Breast epithelium (tissue), 4 donors: ENCODE measurements around the gene TREML2. TPM values are rescaled to one million over a fixed set of nuclear protein-coding genes. Genes with fewer than 3 reads are reported as not detected.

Experiments used
- DNase-seq, 2 donors: peaks; one replicate each; pipeline ENCODE4 v3.0.0-alpha.2; 2019; ENCODE audit warnings: low spot score in 2 of 2
- H3K27ac ChIP-seq, 2 donors: fragments of 200-600 bp; sonication (generic) in 1 of 2; one replicate each; pipeline ENCODE4 v1.5.1; 2016 to 2019; ENCODE audit warnings: mild to moderate bottlenecking in 1 of 2
- H3K27me3 ChIP-seq, 2 donors: fragments of 200-600 bp; sonication (generic) in 1 of 2; one replicate each; pipeline versions ENCODE4 v1.5.1 to v1.6.0; 2017 to 2019; ENCODE audit warnings: control low read depth in 1 of 2, mild to moderate bottlenecking in 1 of 2
- H3K36me3 ChIP-seq: fragments of 200-600 bp; one replicate; pipeline ENCODE4 v1.5.1; 2019
- H3K4me1 ChIP-seq, 2 donors: fragments of 200-600 bp; sonication (generic); one replicate each; pipeline ENCODE4 v1.5.1; 2016 to 2019; ENCODE audit warnings: control low read depth in 1 of 2
- H3K4me3 ChIP-seq, 3 donors: fragments of 200-600 bp; sonication (generic); 1 replicate in 2 of 3; 2 replicates in 1 of 3; pipeline ENCODE4 v1.5.1; 2016 to 2019; ENCODE audit warnings: mild to moderate bottlenecking in 3 of 3, moderate library complexity in 2 of 3
- H3K9me3 ChIP-seq, 2 donors: fragments of 200-600 bp; sonication (generic) in 1 of 2; one replicate each; pipeline ENCODE4 v1.5.1; 2016 to 2019; ENCODE audit warnings: control low read depth in 1 of 2
- POLR2A ChIP-seq: fragments of 450-650 bp; IDR thresholded peaks from one replicate; pipeline ENCODE4 v1.6.1; 2016; ENCODE audit warnings: antibody characterized with exemption, mild to moderate bottlenecking, moderate library complexity
- POLR2AphosphoS5 ChIP-seq, 3 donors: sonication (generic); formaldehyde crosslinking; IDR thresholded peaks; one replicate each; pipeline ENCODE4 v1.6.1; 2017; ENCODE audit warnings: antibody characterized with exemption in 3 of 3
- intact Hi-C: fragments of 100-400 bp; cut with DNase I; formaldehyde crosslinking; loops from one replicate; pipeline ENCODE4 v1.15.1; 2023; ENCODE audit warnings: low total_unique reads
- total RNA-seq, 3 donors: library from RNA; depleted of rRNA; stranded (reverse); fragments of >200 nt; gene quantifications; one replicate each; pipeline ENCODE4 v1.1.0, GENCODE V29; 2016
- TF ChIP-seq, protein P1 (sequence below), 3 donors: fragments of 450-650 bp; IDR thresholded peaks; one replicate each; pipeline ENCODE4 v1.5.1; 2016 to 2017; ENCODE audit warnings: antibody characterized with exemption in 3 of 3, mild to moderate bottlenecking in 3 of 3, moderate library complexity in 3 of 3

TREML2 gene
- total RNA-seq, 3 donors from 2014 or later, result under 0.01 to 0.15 TPM; not detected in 1

DNA sequence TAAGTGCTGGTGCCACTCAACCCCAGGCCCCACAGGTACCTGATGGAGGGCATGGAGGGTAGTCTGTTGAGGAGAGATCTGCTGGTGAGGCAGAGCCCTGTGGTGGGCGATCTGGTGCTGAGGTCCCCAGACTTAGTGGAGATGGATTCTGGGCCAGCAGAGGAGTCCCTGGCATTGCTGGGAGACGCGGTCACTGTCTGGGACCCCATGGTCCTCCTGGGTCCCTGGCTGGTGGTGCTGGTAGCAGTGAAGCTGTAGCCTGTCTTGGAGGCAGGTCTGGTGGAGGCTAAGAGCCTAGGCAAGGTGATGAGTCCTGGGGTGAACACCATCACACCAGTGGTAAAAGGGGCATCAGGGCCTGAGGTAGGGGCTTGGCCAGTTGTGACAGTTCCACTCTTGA is 6.6 kb downstream of the TREML2 start:
- TF ChIP-seq, protein P1, sequence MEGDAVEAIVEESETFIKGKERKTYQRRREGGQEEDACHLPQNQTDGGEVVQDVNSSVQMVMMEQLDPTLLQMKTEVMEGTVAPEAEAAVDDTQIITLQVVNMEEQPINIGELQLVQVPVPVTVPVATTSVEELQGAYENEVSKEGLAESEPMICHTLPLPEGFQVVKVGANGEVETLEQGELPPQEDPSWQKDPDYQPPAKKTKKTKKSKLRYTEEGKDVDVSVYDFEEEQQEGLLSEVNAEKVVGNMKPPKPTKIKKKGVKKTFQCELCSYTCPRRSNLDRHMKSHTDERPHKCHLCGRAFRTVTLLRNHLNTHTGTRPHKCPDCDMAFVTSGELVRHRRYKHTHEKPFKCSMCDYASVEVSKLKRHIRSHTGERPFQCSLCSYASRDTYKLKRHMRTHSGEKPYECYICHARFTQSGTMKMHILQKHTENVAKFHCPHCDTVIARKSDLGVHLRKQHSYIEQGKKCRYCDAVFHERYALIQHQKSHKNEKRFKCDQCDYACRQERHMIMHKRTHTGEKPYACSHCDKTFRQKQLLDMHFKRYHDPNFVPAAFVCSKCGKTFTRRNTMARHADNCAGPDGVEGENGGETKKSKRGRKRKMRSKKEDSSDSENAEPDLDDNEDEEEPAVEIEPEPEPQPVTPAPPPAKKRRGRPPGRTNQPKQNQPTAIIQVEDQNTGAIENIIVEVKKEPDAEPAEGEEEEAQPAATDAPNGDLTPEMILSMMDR (IDR thresholded peaks at IDR 0.05), result no peak
- no peak for TF ChIP-seq POLR2A
- TF ChIP-seq POLR2AphosphoS5 (IDR thresholded peaks at IDR 0.05), result no peak
- DNase-seq, result no peak
- H3K36me3 ChIP-seq, result no peaks in the 10 kb centered on the region
- peaks cover 6 to 11% of the 10 kb centered on the region in 2 donors for H3K9me3 ChIP-seq
- peaks cover 0 to 11% of the 10 kb centered on the region in 2 donors for H3K27me3 ChIP-seq
- no peaks in the 10 kb centered on the region for H3K4me1 ChIP-seq
- H3K27ac ChIP-seq, result no peak overlapping the region
- no peak overlapping the region for H3K4me3 ChIP-seq
- intact Hi-C loops, result no loop called here

DNA sequence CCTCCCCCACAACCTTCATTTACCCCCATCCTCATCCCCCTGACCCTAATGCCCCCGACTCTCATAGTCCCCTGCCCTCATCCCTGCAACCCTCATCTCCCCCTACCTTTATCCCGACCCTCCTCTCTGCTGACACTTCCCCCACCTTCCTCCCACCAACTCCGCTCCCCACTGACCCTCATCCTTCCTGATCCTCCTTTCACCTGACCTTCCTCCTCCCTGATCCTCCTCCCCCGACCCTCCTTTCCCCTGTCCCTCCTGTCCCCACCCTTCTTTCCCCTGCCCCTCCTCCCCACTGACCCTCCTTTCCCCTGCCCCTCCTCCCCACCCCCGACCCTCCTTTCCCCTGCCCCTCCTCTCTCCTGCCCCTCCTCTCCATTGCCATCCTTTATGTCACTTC is 7.1 kb downstream of the TREML2 start:
- no peak for DNase-seq
- Histone ChIP-seq H3K27me3 (peaks cover 0 to 11% of the 10 kb centered on the region in 2 donors), H3K27ac (no peak overlapping the region)

DNA sequence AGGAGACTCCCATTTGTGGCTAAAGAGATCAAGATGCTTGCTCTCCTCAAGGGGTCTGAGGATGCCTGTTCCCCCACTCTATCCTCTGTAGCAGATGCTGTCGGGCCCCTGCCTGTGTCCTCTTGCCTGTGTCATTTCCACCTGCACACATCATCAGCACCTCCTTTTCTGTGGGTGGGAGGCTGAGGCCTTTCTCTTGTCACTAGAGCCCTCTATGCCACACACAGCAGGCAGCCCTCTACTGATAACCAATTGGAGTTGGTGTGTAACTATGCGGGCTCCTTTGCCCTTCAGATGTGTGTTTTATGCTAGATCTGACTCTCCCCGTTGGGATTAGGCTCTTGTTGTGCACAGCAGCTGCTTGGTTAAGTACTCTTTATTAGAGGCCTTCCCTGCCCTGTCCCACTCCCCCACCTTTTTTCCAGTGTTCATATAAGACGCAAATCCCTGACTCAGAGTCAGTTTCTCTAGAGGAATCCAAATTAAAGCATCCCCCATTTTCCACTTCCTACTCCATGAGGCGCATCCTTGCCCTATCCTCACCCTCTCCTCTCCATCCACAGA is 7.7 kb downstream of the TREML2 start:
- H3K9me3 ChIP-seq, result peaks cover 6 to 14% of the 10 kb centered on the region in 2 donors
- TF ChIP-seq POLR2A (no peak), POLR2AphosphoS5 (IDR thresholded peaks at IDR 0.05) (no peak)
- TF ChIP-seq, protein P1 (IDR thresholded peaks at IDR 0.05), result no peak
- H3K4me1 ChIP-seq, result no peaks in the 10 kb centered on the region
- no peak overlapping the region for H3K27ac ChIP-seq
- H3K4me3 ChIP-seq, result no peak overlapping the region
- no peaks in the 10 kb centered on the region for H3K36me3 ChIP-seq
- DNase-seq, result no peak
- peaks cover 0 to 11% of the 10 kb centered on the region in 2 donors for H3K27me3 ChIP-seq
- intact Hi-C loops, result no loop called here

More for the DNA sequence above, 7.1 kb downstream of the TREML2 start:
- no peak for TF ChIP-seq POLR2A
- TF ChIP-seq, protein P1 (IDR thresholded peaks at IDR 0.05), result no peak
- TF ChIP-seq POLR2AphosphoS5 (IDR thresholded peaks at IDR 0.05), result no peak
- Histone ChIP-seq H3K9me3 (peaks cover 6 to 14% of the 10 kb centered on the region in 2 donors), H3K4me3 (no peak overlapping the region), H3K4me1 (no peaks in the 10 kb centered on the region), H3K36me3 (no peaks in the 10 kb centered on the region)
- intact Hi-C loops, result no loop called here

DNA sequence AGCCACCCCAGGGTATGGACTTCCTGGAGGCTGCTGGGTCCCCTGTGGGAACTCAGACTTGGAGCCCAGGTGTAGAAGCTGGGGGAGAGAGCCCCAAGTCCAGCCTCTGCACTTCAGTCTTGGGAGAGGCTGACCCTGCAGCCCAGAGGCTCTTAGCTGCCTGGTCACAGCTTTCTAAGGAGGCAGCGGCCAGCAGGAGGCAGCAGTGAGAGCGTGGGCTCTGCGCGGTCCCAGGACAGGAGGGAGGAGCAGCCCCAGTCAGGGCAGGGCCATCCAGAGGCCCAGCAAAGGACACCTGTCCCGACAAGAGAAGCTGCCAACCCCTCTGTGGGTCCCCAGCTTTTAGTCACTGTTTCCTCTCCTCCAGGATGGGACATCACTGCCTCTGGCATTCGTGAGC is 9.4 kb downstream of the TREML2 start:
- no peak for DNase-seq
- H3K4me3 ChIP-seq, result no peak overlapping the region
- no peak overlapping the region for H3K27ac ChIP-seq
- no peaks in the 10 kb centered on the region for H3K4me1 ChIP-seq
- H3K27me3 ChIP-seq, result peaks cover 0 to 11% of the 10 kb centered on the region in 2 donors
- peaks cover 6 to 14% of the 10 kb centered on the region in 2 donors for H3K9me3 ChIP-seq
- no peaks in the 10 kb centered on the region for H3K36me3 ChIP-seq
- intact Hi-C loops, result no loop called here
- TF ChIP-seq, protein P1 (IDR thresholded peaks at IDR 0.05), result no peak
- TF ChIP-seq POLR2A (no peak), POLR2AphosphoS5 (IDR thresholded peaks at IDR 0.05) (no peak)

DNA sequence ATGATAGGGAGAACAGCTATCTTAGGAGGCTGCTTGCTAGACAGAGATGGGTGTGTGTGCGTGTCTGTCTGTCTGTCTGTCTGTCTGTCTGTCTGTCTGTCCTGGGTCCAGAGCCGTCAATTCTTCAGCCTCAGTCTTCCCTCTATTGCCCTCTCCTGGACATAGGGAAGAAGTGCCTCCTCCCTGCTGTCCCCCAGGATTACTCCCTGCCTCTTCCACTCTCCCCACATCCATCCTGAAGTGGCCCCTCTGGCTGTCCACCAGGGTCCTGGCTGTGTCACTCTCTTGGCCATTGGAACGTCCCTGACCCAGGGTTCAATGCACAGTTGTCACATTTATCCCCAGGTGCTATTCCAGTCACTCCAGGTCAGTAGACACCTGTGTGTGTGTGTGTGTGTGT is 10.2 kb downstream of the TREML2 start:
- H3K4me1 ChIP-seq, result no peaks in the 10 kb centered on the region
- DNase-seq, result no peak
- no peak overlapping the region for H3K4me3 ChIP-seq
- H3K27me3 ChIP-seq, result peaks cover 0 to 11% of the 10 kb centered on the region in 2 donors
- H3K9me3 ChIP-seq, result peaks cover 6 to 14% of the 10 kb centered on the region in 2 donors
- TF ChIP-seq POLR2AphosphoS5 (IDR thresholded peaks at IDR 0.05) (no peak), POLR2A (no peak)
- TF ChIP-seq, protein P1 (IDR thresholded peaks at IDR 0.05), result no peak
- H3K27ac ChIP-seq, result no peak overlapping the region
- no peaks in the 10 kb centered on the region for H3K36me3 ChIP-seq
- intact Hi-C loops, result no loop called here
